Measurements from ENCODE around the gene ITGA2.

The ITGA2 gene

GRCh38 chr5:53022930-53023511 is 33.9 kb downstream of the ITGA2 start:
- Histone ChIP-seq H3K9me3 (ENCODE audit: insufficient read depth, low read length) (no peaks in the 10 kb centered on the region), H3K79me2 (ENCODE audit: insufficient read depth, low read length) (no peaks in the 10 kb centered on the region), H3K27ac (ENCODE audit: low read depth, low read length) (no peak overlapping the region)

GRCh38 chr5:53023969-53024368 is 34.8 kb downstream of the ITGA2 start:
- H3K9me3 ChIP-seq (ENCODE audit: insufficient read depth, low read length) = no peaks in the 10 kb centered on the region
- no peaks in the 10 kb centered on the region for H4K20me1 ChIP-seq (ENCODE audit: low read depth, low read length)
- TF ChIP-seq EZH2phosphoT487 (conservative IDR thresholded peaks at IDR 0.05; ENCODE audit: low read length) = no peak
- TF ChIP-seq CTCF (IDR thresholded peaks at IDR 0.05; ENCODE audit: insufficient read depth, low read length, poor library complexity, severe bottlenecking) = no peak
- no peak overlapping the region for H3K4me2 ChIP-seq (ENCODE audit: low read depth, low read length, poor library complexity, severe bottlenecking)
- H3F3A ChIP-seq (ENCODE audit: insufficient read depth) = no peaks in the 10 kb centered on the region
- no peak overlapping the region for H3K27ac ChIP-seq (ENCODE audit: low read depth, low read length)
- H3K36me3 ChIP-seq (ENCODE audit: low read length) = no peaks in the 10 kb centered on the region
- H3K9ac ChIP-seq (ENCODE audit: low read length) = no peak overlapping the region
- H3K27me3 ChIP-seq (ENCODE audit: low read length) = no peaks in the 10 kb centered on the region
- no peaks in the 10 kb centered on the region for H3K9me2 ChIP-seq (replicated peaks; ENCODE audit: insufficient read depth, low read length)
- H3K79me2 ChIP-seq (ENCODE audit: insufficient read depth, low read length) = no peaks in the 10 kb centered on the region
- no peak overlapping the region for H3K4me3 ChIP-seq (ENCODE audit: insufficient read depth, low read length, poor library complexity, severe bottlenecking)
- H2AFZ ChIP-seq (ENCODE audit: low read depth, low read length, severe bottlenecking) = no peak overlapping the region

More at GRCh38 chr5:53022930-53023511, 33.9 kb downstream of the ITGA2 start:
- no peaks in the 10 kb centered on the region for H4K20me1 ChIP-seq (ENCODE audit: low read depth, low read length)
- H3K4me2 ChIP-seq (ENCODE audit: low read depth, low read length, poor library complexity, severe bottlenecking) = no peak overlapping the region
- H2AFZ ChIP-seq (ENCODE audit: low read depth, low read length, severe bottlenecking) = no peak overlapping the region
- H3F3A ChIP-seq (ENCODE audit: insufficient read depth) = no peaks in the 10 kb centered on the region
- no peak overlapping the region for H3K9ac ChIP-seq (ENCODE audit: low read length)
- no peaks in the 10 kb centered on the region for H3K27me3 ChIP-seq (ENCODE audit: low read length)
- H3K4me3 ChIP-seq (ENCODE audit: insufficient read depth, low read length, poor library complexity, severe bottlenecking) = no peak overlapping the region
- no peaks in the 10 kb centered on the region for H3K36me3 ChIP-seq (ENCODE audit: low read length)
- no peaks in the 10 kb centered on the region for H3K9me2 ChIP-seq (replicated peaks; ENCODE audit: insufficient read depth, low read length)
- TF ChIP-seq EZH2phosphoT487 (conservative IDR thresholded peaks at IDR 0.05; ENCODE audit: low read length) = no peak
- TF ChIP-seq CTCF (IDR thresholded peaks at IDR 0.05; ENCODE audit: insufficient read depth, low read length, poor library complexity, severe bottlenecking) = no peak

GRCh38 chr5:53024535-53024934 is 35.4 kb downstream of the ITGA2 start:
- Histone ChIP-seq H3F3A (ENCODE audit: insufficient read depth) (no peaks in the 10 kb centered on the region), H3K9ac (ENCODE audit: low read length) (no peak overlapping the region), H3K79me2 (ENCODE audit: insufficient read depth, low read length) (no peaks in the 10 kb centered on the region), H3K9me2 (replicated peaks; ENCODE audit: insufficient read depth, low read length) (no peaks in the 10 kb centered on the region), H3K27me3 (ENCODE audit: low read length) (no peaks in the 10 kb centered on the region), H3K36me3 (ENCODE audit: low read length) (no peaks in the 10 kb centered on the region), H2AFZ (ENCODE audit: low read depth, low read length, severe bottlenecking) (no peak overlapping the region), H3K9me3 (ENCODE audit: insufficient read depth, low read length) (no peaks in the 10 kb centered on the region), H4K20me1 (ENCODE audit: low read depth, low read length) (no peaks in the 10 kb centered on the region), H3K4me3 (ENCODE audit: insufficient read depth, low read length, poor library complexity, severe bottlenecking) (no peak overlapping the region), H3K27ac (ENCODE audit: low read depth, low read length) (no peak overlapping the region), H3K4me2 (ENCODE audit: low read depth, low read length, poor library complexity, severe bottlenecking) (no peak overlapping the region)
- no peak for TF ChIP-seq EZH2phosphoT487 (conservative IDR thresholded peaks at IDR 0.05; ENCODE audit: low read length)
- no peak for TF ChIP-seq CTCF (IDR thresholded peaks at IDR 0.05; ENCODE audit: insufficient read depth, low read length, poor library complexity, severe bottlenecking)
